ENCODE measurements around the gene ZMYND19. TPM values are rescaled to one million over a fixed set of nuclear protein-coding genes. Genes with fewer than 3 reads are reported as not detected.

Gene ZMYND19
- total and polyA plus RNA-seq, 2 of the 8 experiments (the other 6 are each of a cell fraction or from before 2014, with no cell fraction given) = 42.4 to 58.7 TPM

DNA sequence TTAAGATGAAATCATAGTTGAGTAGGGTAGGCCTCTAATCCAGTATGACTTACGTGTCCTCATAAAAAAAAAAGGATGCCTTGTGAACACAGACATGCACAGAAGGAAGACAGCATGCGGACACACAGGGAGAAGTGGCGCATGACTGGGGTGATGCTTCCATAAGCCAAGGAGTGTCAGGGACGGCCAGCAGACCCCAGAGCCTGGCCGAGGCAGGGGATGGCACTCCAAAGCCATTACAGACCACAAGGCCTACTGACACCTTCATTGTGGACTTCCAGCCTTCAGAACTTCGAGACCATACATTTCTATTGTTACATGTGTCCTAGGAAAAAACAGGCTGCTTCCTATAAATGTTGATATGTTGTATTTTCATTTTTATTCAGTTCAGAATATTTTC, 48.4 kb upstream of the ZMYND19 start:
- no peak overlapping the region for H3K9ac ChIP-seq (replicated peaks in 1 of 4; ENCODE audit: extremely low read depth in 1 of 4, low read depth in 3 of 4, low read length in 3 of 4)
- no peaks in the 10 kb centered on the region for H3K27me3 ChIP-seq (replicated peaks in 1 of 4; ENCODE audit: control insufficient read depth in 3 of 4, extremely low read depth in 1 of 4, insufficient read depth in 3 of 4, low read length in 3 of 4)
- no peak overlapping the region for H3K27ac ChIP-seq (ENCODE audit: low read depth, low read length)
- H3K14ac ChIP-seq (ENCODE audit: insufficient read length) = no peak overlapping the region
- H3K18ac ChIP-seq (ENCODE audit: extremely low read depth, low read length) = no peak overlapping the region
- H4K20me1 ChIP-seq (replicated peaks in 1 of 2; ENCODE audit: control insufficient read depth in 1 of 2, insufficient read depth in 2 of 2, low read length in 2 of 2) = peaks cover 4 to 18% of the 10 kb centered on the region in 2 experiments
- ChIA-PET POLR2A (ENCODE audit: partially characterized antibody) (interaction anchor here (1.7 kb wide), 1 partner anchor 28 kb away, joined by 4 read pairs; no protein-coding TSS in a partner anchor), CTCF (ENCODE audit: partially characterized antibody) (no interaction called here)
- H3K4me3 ChIP-seq (ENCODE audit: extremely low read depth in 1 of 4, insufficient read depth in 2 of 4, low read depth in 3 of 4, low read length in 4 of 4) = no peak overlapping the region
- H4K5ac ChIP-seq (ENCODE audit: insufficient read length, low read depth, low read length) = no peak overlapping the region
- H2AFZ ChIP-seq (ENCODE audit: low read length) = no peak overlapping the region
- H3K79me2 ChIP-seq (ENCODE audit: control insufficient read depth in 1 of 2, insufficient read depth in 2 of 2, low read length in 2 of 2) = peaks cover 19 to 95% of the 10 kb centered on the region in 2 experiments
- no peak overlapping the region for H2BK15ac ChIP-seq (ENCODE audit: low read length)
- WGBS, 2 experiments (ENCODE audit: extremely low coverage in 1 of 2, insufficient coverage in 1 of 2, insufficient read length in 1 of 2, insufficient replicate concordance in 2 of 2, low coverage in 1 of 2, low lambda C conversion rate in 2 of 2, missing lambda C conversion rate in 1 of 2) = 91% methylated on average over 6 of the region's 6 CpGs; no CpG with 5 or more reads in 1 of the 2 experiments
- no peak overlapping the region for H2BK12ac ChIP-seq (ENCODE audit: low read depth, low read length)
- H3K4ac ChIP-seq (replicated peaks; ENCODE audit: insufficient read length, low read depth, low read length) = no peak overlapping the region
- H2AK5ac ChIP-seq (ENCODE audit: low read depth, low read length) = no peak overlapping the region
- H2BK20ac ChIP-seq (ENCODE audit: low read length) = no peak overlapping the region
- no peaks in the 10 kb centered on the region for H3K23me2 ChIP-seq (ENCODE audit: low read depth, low read length)
- H2BK5ac ChIP-seq (ENCODE audit: low read depth, low read length) = no peak overlapping the region
- no peaks in the 10 kb centered on the region for H3K9me3 ChIP-seq (ENCODE audit: insufficient read depth in 2 of 2, low read depth in 1 of 2, low read length in 1 of 2)
- TF ChIP-seq, protein P1, sequence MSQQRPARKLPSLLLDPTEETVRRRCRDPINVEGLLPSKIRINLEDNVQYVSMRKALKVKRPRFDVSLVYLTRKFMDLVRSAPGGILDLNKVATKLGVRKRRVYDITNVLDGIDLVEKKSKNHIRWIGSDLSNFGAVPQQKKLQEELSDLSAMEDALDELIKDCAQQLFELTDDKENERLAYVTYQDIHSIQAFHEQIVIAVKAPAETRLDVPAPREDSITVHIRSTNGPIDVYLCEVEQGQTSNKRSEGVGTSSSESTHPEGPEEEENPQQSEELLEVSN (IDR thresholded peaks at IDR 0.05) = no peak
- no peak for TF ChIP-seq TCF12 (IDR thresholded peaks at IDR 0.05; ENCODE audit: low read depth, low read length)
- TF ChIP-seq ZNF274 (IDR thresholded peaks at IDR 0.05; ENCODE audit: borderline replicate concordance, extremely low read depth, low read length) = no peak
- no peak for TF ChIP-seq GTF2F1 (IDR thresholded peaks at IDR 0.05; ENCODE audit: borderline replicate concordance, low read depth, low read length)
- TF ChIP-seq HDAC2 (IDR thresholded peaks at IDR 0.05; ENCODE audit: borderline replicate concordance in 1 of 2, low read depth in 2 of 2, low read length in 2 of 2) = no peak
- no peak for TF ChIP-seq BACH1 (IDR thresholded peaks at IDR 0.05; ENCODE audit: low read length)
- TF ChIP-seq TAF7 (optimal IDR thresholded peaks at IDR 0.05; ENCODE audit: borderline replicate concordance, low read depth, low read length) = no peak
- no peak for FAIRE-seq
- DNase-seq (ENCODE audit: low read depth in 1 of 2, low spot score in 2 of 2) = no peak
- H4K91ac ChIP-seq (replicated peaks; ENCODE audit: insufficient read length, low read length) = no peak overlapping the region
- no peak overlapping the region for H3K23ac ChIP-seq (ENCODE audit: insufficient read length)
- no peak overlapping the region for H3K4me2 ChIP-seq (ENCODE audit: insufficient read depth in 1 of 2, low read depth in 2 of 2, low read length in 2 of 2)
- no peak overlapping the region for H3K56ac ChIP-seq (replicated peaks; ENCODE audit: insufficient read length, low read depth, low read length)
- peaks cover 0 to 2% (median 0%) of the 10 kb centered on the region in 4 experiments; a peak in 1 of 7 replicates for H3K4me1 ChIP-seq (replicated peaks in 1 of 4; ENCODE audit: control insufficient read depth in 3 of 4, insufficient read depth in 4 of 4, low read length in 3 of 4)
- no peak overlapping the region for H4K8ac ChIP-seq (ENCODE audit: extremely low read depth, insufficient read depth, low read length)
- H3K79me1 ChIP-seq (ENCODE audit: low read depth, low read length) = peaks cover 17% of the 10 kb centered on the region
- no peak overlapping the region for H2BK120ac ChIP-seq (replicated peaks; ENCODE audit: low read depth, low read length)
- H3K36me3 ChIP-seq (ENCODE audit: control insufficient read depth in 2 of 4, insufficient read depth in 4 of 4, low read length in 3 of 4) = peaks cover 0 to 7% (median 0%) of the 10 kb centered on the region in 4 experiments; a peak in 2 of 8 replicates

Data from H1 (cell line).